ENCODE results near the gene CD300C.

- TF ChIP-seq, protein P1, sequence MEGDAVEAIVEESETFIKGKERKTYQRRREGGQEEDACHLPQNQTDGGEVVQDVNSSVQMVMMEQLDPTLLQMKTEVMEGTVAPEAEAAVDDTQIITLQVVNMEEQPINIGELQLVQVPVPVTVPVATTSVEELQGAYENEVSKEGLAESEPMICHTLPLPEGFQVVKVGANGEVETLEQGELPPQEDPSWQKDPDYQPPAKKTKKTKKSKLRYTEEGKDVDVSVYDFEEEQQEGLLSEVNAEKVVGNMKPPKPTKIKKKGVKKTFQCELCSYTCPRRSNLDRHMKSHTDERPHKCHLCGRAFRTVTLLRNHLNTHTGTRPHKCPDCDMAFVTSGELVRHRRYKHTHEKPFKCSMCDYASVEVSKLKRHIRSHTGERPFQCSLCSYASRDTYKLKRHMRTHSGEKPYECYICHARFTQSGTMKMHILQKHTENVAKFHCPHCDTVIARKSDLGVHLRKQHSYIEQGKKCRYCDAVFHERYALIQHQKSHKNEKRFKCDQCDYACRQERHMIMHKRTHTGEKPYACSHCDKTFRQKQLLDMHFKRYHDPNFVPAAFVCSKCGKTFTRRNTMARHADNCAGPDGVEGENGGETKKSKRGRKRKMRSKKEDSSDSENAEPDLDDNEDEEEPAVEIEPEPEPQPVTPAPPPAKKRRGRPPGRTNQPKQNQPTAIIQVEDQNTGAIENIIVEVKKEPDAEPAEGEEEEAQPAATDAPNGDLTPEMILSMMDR (conservative IDR thresholded peaks at IDR 0.05 in 1 of 2, IDR thresholded peaks at IDR 0.05 in 1 of 2; ENCODE audit: low read depth in 1 of 2, low read length in 2 of 2): peak; percentile 81 to 97
- TF ChIP-seq EZH2 (IDR thresholded peaks at IDR 0.05; ENCODE audit: low read length, missing control alignments): no peak
These were observed 52.5 kb downstream of the CD300C start for GRCh38 chr17:74493331-74493833.
